IMR-90 (cell line): Measurements from ENCODE around the gene OMG.

ENCODE experiments used
- CTCF ChIP-seq: conservative IDR thresholded peaks from 2 replicates; pipeline ENCODE4 v1.5.1; 2012; ENCODE audit warnings: mild to moderate bottlenecking, low read depth, low read length, improper control_type of control experiment
- MXI1 ChIP-seq: IDR thresholded peaks from 2 replicates; pipeline ENCODE4 v1.6.1; 2012; ENCODE audit warnings: low read depth, mild to moderate bottlenecking, low read length, moderate library complexity, borderline replicate concordance
- POLR2A ChIP-seq: IDR thresholded peaks from 2 replicates; pipeline ENCODE4 v1.6.1; 2012; ENCODE audit warnings: mild to moderate bottlenecking, low read depth, low read length
- RAD21 ChIP-seq: IDR thresholded peaks from 2 replicates; pipeline ENCODE4 v1.6.1; 2012; ENCODE audit warnings: low read length, improper control_type of control experiment
- RFX5 ChIP-seq: IDR thresholded peaks from 2 replicates; pipeline ENCODE4 v1.8.0; 2012; ENCODE audit warnings: low read depth, mild to moderate bottlenecking, low read length, moderate library complexity

DNA sequence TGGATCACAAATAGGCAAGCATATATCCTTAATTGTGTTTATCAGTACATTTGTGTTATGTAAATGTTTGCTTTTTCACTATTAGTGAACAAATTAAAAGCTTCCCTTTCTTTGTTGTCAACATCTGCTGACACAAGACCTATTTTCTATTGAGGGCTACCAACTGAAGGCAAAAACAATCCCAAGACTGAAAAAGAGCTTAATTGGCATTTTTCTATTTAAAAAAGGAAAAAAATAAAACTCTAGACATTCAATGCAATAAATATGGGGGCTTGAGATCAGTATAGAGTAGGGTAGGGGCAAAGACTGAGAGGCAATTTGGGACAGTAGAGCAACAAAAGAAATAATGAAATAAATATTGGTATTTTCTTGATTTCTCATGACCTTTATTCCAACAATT is 24.2 kb downstream of the OMG start:
- TF ChIP-seq POLR2A (no peak), CTCF (no peak), MXI1 (no peak), RFX5 (no peak), RAD21 (no peak)
